WTC11 (cell line): Measurements from ENCODE around the gene DNAJC18. TPM values are rescaled to one million over a fixed set of nuclear protein-coding genes. Genes with fewer than 3 reads are reported as not detected.

Experiments
- ATAC-seq: fragments of 200-7000 bp; cut with Tn5 transposase; 2 replicates; pipeline ENCODE4 v1.10.0; 2021; ENCODE audit warnings: mild to moderate bottlenecking, moderate library complexity
- CTCF ChIA-PET: fragments of 300-600 bp; sonication (Branson Sonifier 250); formaldehyde crosslinking; loops from one replicate; lab custom pipeline; 2021; ENCODE audit warnings: antibody characterized with exemption; lab: Charles Lee
- POLR2A ChIA-PET: fragments of 350-600 bp; sonication (Branson Sonifier 250); formaldehyde crosslinking; loops from one replicate; lab custom pipeline; 2021; ENCODE audit warnings: antibody characterized with exemption; lab: Charles Lee
- DNase-seq: peaks from one replicate; pipeline ENCODE4 v3.0.0; 2021; ENCODE audit warnings: low spot score
- H3K27ac Mint-ChIP-seq: 2 replicates; pipeline ENCODE4 v1.8.0; 2021; ENCODE audit warnings: mixed read lengths
- H3K27me3 Mint-ChIP-seq: 2 replicates; pipeline ENCODE4 v1.8.0; 2021; ENCODE audit warnings: low read depth, mild to moderate bottlenecking, moderate library complexity, mixed read lengths
- H3K36me3 Mint-ChIP-seq: 2 replicates; pipeline ENCODE4 v1.8.0; 2021; ENCODE audit warnings: mixed read lengths
- H3K4me1 Mint-ChIP-seq: 2 replicates; pipeline ENCODE4 v1.8.0; 2022; ENCODE audit warnings: mixed read lengths
- H3K4me3 Mint-ChIP-seq: 2 replicates; pipeline ENCODE4 v1.8.0; 2021; ENCODE audit warnings: mild to moderate bottlenecking, moderate library complexity, mixed read lengths
- H3K9me3 Mint-ChIP-seq: 2 replicates; pipeline ENCODE4 v1.8.0; 2021; ENCODE audit warnings: mixed read lengths
- ATF1 ChIP-seq: sonication (generic); formaldehyde crosslinking; IDR thresholded peaks from 2 replicates; pipeline ENCODE4 v1.8.1; 2023; ENCODE audit warnings: mild to moderate bottlenecking, moderate library complexity, missing genetic modification reagents
- CREM ChIP-seq: sonication (generic); formaldehyde crosslinking; IDR thresholded peaks from 2 replicates; pipeline ENCODE4 v1.8.1; 2022; ENCODE audit warnings: mild to moderate bottlenecking, missing genetic modification reagents, moderate library complexity
- ELF4 ChIP-seq: sonication (generic); formaldehyde crosslinking; IDR thresholded peaks from 2 replicates; pipeline ENCODE4 v1.8.1; 2022; ENCODE audit warnings: low read depth, mild to moderate bottlenecking, moderate library complexity, missing genetic modification reagents
- ETV6 ChIP-seq: sonication (generic); formaldehyde crosslinking; IDR thresholded peaks from 2 replicates; pipeline ENCODE4 v1.8.1; 2022; ENCODE audit warnings: mild to moderate bottlenecking, missing genetic modification reagents
- GABPB1 ChIP-seq: sonication (generic); formaldehyde crosslinking; IDR thresholded peaks from 2 replicates; pipeline ENCODE4 v1.8.1; 2023; ENCODE audit warnings: mild to moderate bottlenecking, missing genetic modification reagents
- GRHL2 ChIP-seq: fragments of 250-450 bp; sonication (Bioruptor Pico); IDR thresholded peaks from 2 replicates; pipeline ENCODE4 v1.8.0; 2022; ENCODE audit warnings: mild to moderate bottlenecking, moderate library complexity; ENCODE audit not compliant: insufficient replicate concordance, severe bottlenecking
- NR3C1 ChIP-seq: sonication (generic); formaldehyde crosslinking; conservative IDR thresholded peaks from 2 replicates; pipeline ENCODE4 v1.8.1; 2023; ENCODE audit warnings: low read depth, mild to moderate bottlenecking, missing genetic modification reagents
- TEAD1 ChIP-seq: sonication (generic); formaldehyde crosslinking; IDR thresholded peaks from 2 replicates; pipeline ENCODE4 v1.8.0; 2022; ENCODE audit warnings: mild to moderate bottlenecking, missing genetic modification reagents
- ZNF396 ChIP-seq: fragments of 250-450 bp; sonication (Bioruptor Pico); IDR thresholded peaks from 2 replicates; pipeline ENCODE4 v1.8.0; 2021; ENCODE audit warnings: mild to moderate bottlenecking, moderate library complexity, borderline replicate concordance
- total RNA-seq: library from RNA; stranded (reverse); gene quantifications from 3 replicates; pipeline ENCODE4 v1.2.3, GENCODE V29; 2021
- TF ChIP-seq, protein P1 (sequence below): sonication (generic); formaldehyde crosslinking; IDR thresholded peaks from 2 replicates; pipeline ENCODE4 v1.8.0; 2023; ENCODE audit warnings: missing genetic modification reagents, mild to moderate bottlenecking, borderline replicate concordance
- TF ChIP-seq, protein P2 (sequence below): sonication (generic); formaldehyde crosslinking; IDR thresholded peaks from 2 replicates; pipeline ENCODE4 v1.8.1; 2023; ENCODE audit warnings: mild to moderate bottlenecking, missing genetic modification reagents, moderate library complexity
- TF ChIP-seq, protein P3 (sequence below): sonication (generic); formaldehyde crosslinking; IDR thresholded peaks from 2 replicates; pipeline ENCODE4 v1.8.1; 2023; ENCODE audit warnings: mild to moderate bottlenecking, missing genetic modification reagents
- TF ChIP-seq, protein P4 (sequence below): fragments of 250-450 bp; sonication (Bioruptor Pico); IDR thresholded peaks from 2 replicates; pipeline ENCODE4 v1.9.0; 2021; ENCODE audit warnings: mild to moderate bottlenecking
- TF ChIP-seq, protein P5 (sequence below): fragments of 200-600 bp; IDR thresholded peaks from 2 replicates; pipeline ENCODE4 v1.8.0; 2022; ENCODE audit warnings: antibody characterized with exemption

Gene DNAJC18
- total RNA-seq, 1 experiment from 2014 or later: 23.7 TPM

DNA sequence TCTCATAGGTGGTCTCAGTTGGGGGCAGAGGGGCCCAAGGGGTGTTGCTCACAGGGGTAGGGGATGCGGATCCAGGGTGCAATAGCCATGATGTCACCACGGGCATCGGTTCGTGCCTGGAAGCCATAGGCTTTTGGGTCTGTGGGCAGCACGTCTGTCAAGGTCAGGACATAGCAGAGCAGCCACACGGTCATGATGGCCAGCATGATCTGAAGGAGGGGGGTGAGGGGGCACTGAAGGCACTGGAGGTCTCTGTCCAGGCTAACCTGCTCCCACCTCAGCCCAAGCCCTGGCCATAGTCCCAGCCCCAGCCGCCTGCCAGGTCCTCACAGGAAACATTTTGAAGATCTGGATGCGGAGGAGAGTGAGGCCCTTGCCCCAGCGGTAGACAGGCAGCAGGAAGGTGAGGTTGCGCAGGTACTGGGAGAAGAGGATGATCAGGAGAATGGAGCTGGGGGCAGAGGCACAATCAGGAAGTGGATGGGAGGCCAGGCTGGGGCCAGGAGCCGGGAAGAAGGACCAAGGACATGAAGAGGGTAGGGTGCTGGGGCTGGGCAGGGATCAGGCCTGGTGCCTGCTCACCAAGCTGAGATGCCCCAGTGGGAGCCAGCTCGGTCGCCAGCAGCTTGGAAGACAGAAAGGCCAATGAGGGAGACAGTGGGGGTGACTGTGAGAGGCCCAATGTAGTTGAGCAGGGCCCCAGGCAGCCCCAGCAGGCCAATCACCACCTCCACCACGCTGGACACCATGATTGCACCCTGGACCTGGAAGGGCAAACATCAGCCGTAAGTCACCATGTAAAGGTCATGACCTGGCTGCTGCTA, 59.5 kb downstream of the DNAJC18 start (continued):
- TF ChIP-seq ELF4: no peak
- TF ChIP-seq GRHL2 (CRISPR knock-in tag): no peak
- TF ChIP-seq, protein P1, sequence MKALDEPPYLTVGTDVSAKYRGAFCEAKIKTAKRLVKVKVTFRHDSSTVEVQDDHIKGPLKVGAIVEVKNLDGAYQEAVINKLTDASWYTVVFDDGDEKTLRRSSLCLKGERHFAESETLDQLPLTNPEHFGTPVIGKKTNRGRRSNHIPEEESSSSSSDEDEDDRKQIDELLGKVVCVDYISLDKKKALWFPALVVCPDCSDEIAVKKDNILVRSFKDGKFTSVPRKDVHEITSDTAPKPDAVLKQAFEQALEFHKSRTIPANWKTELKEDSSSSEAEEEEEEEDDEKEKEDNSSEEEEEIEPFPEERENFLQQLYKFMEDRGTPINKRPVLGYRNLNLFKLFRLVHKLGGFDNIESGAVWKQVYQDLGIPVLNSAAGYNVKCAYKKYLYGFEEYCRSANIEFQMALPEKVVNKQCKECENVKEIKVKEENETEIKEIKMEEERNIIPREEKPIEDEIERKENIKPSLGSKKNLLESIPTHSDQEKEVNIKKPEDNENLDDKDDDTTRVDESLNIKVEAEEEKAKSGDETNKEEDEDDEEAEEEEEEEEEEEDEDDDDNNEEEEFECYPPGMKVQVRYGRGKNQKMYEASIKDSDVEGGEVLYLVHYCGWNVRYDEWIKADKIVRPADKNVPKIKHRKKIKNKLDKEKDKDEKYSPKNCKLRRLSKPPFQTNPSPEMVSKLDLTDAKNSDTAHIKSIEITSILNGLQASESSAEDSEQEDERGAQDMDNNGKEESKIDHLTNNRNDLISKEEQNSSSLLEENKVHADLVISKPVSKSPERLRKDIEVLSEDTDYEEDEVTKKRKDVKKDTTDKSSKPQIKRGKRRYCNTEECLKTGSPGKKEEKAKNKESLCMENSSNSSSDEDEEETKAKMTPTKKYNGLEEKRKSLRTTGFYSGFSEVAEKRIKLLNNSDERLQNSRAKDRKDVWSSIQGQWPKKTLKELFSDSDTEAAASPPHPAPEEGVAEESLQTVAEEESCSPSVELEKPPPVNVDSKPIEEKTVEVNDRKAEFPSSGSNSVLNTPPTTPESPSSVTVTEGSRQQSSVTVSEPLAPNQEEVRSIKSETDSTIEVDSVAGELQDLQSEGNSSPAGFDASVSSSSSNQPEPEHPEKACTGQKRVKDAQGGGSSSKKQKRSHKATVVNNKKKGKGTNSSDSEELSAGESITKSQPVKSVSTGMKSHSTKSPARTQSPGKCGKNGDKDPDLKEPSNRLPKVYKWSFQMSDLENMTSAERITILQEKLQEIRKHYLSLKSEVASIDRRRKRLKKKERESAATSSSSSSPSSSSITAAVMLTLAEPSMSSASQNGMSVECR (CRISPR knock-in tag): no peak
- TF ChIP-seq, protein P2, sequence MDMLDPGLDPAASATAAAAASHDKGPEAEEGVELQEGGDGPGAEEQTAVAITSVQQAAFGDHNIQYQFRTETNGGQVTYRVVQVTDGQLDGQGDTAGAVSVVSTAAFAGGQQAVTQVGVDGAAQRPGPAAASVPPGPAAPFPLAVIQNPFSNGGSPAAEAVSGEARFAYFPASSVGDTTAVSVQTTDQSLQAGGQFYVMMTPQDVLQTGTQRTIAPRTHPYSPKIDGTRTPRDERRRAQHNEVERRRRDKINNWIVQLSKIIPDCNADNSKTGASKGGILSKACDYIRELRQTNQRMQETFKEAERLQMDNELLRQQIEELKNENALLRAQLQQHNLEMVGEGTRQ (CRISPR knock-in tag): no peak
- TF ChIP-seq, protein P3, sequence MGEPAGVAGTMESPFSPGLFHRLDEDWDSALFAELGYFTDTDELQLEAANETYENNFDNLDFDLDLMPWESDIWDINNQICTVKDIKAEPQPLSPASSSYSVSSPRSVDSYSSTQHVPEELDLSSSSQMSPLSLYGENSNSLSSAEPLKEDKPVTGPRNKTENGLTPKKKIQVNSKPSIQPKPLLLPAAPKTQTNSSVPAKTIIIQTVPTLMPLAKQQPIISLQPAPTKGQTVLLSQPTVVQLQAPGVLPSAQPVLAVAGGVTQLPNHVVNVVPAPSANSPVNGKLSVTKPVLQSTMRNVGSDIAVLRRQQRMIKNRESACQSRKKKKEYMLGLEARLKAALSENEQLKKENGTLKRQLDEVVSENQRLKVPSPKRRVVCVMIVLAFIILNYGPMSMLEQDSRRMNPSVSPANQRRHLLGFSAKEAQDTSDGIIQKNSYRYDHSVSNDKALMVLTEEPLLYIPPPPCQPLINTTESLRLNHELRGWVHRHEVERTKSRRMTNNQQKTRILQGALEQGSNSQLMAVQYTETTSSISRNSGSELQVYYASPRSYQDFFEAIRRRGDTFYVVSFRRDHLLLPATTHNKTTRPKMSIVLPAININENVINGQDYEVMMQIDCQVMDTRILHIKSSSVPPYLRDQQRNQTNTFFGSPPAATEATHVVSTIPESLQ (CRISPR knock-in tag): no peak
- no peak for TF ChIP-seq ATF1 (CRISPR knock-in tag)
- no peak for TF ChIP-seq ETV6 (CRISPR knock-in tag)

DNA sequence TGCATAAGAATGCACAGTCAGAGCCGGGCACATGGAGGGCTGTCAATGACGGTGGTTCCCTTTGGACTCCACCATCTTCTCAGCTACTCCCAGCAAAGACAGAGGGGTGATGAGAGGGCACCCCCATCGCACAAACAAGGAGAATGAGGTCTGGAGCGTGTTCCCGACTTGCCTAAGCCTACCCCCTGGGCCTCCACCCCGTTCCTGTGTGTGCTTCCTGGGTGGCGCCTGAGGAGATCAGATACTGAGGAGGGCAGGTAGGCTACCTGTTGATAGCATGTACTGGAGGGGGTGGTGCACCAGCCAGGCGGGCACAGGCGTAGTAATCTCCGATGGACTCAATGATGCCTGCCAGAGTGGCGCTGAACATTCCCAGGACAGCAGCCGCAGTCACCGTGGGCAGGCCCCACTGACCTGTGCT, 60.4 kb downstream of the DNAJC18 start:
- DNase-seq: no peak
- H3K4me3 Mint-ChIP-seq: no peak overlapping the region
- CTCF ChIA-PET: interaction anchor here (1.5 kb wide), 1 partner anchor 23 kb away, joined by 4 read pairs; no protein-coding TSS in a partner anchor
- TF ChIP-seq NR3C1 (CRISPR knock-in tag): no peak
- TF ChIP-seq ZNF396 (CRISPR knock-in tag): no peak
- TF ChIP-seq, protein P4, sequence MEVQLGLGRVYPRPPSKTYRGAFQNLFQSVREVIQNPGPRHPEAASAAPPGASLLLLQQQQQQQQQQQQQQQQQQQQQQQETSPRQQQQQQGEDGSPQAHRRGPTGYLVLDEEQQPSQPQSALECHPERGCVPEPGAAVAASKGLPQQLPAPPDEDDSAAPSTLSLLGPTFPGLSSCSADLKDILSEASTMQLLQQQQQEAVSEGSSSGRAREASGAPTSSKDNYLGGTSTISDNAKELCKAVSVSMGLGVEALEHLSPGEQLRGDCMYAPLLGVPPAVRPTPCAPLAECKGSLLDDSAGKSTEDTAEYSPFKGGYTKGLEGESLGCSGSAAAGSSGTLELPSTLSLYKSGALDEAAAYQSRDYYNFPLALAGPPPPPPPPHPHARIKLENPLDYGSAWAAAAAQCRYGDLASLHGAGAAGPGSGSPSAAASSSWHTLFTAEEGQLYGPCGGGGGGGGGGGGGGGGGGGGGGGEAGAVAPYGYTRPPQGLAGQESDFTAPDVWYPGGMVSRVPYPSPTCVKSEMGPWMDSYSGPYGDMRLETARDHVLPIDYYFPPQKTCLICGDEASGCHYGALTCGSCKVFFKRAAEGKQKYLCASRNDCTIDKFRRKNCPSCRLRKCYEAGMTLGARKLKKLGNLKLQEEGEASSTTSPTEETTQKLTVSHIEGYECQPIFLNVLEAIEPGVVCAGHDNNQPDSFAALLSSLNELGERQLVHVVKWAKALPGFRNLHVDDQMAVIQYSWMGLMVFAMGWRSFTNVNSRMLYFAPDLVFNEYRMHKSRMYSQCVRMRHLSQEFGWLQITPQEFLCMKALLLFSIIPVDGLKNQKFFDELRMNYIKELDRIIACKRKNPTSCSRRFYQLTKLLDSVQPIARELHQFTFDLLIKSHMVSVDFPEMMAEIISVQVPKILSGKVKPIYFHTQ (CRISPR knock-in tag): no peak
- no peak for TF ChIP-seq GABPB1 (CRISPR knock-in tag)
- TF ChIP-seq TEAD1: no peak
- TF ChIP-seq CREM (CRISPR knock-in tag): no peak
- TF ChIP-seq, protein P5, sequence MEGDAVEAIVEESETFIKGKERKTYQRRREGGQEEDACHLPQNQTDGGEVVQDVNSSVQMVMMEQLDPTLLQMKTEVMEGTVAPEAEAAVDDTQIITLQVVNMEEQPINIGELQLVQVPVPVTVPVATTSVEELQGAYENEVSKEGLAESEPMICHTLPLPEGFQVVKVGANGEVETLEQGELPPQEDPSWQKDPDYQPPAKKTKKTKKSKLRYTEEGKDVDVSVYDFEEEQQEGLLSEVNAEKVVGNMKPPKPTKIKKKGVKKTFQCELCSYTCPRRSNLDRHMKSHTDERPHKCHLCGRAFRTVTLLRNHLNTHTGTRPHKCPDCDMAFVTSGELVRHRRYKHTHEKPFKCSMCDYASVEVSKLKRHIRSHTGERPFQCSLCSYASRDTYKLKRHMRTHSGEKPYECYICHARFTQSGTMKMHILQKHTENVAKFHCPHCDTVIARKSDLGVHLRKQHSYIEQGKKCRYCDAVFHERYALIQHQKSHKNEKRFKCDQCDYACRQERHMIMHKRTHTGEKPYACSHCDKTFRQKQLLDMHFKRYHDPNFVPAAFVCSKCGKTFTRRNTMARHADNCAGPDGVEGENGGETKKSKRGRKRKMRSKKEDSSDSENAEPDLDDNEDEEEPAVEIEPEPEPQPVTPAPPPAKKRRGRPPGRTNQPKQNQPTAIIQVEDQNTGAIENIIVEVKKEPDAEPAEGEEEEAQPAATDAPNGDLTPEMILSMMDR: no peak
- POLR2A ChIA-PET: interaction anchor here (0.6 kb wide), 1 partner anchor 27 kb away, joined by 3 read pairs; no protein-coding TSS in a partner anchor
- no peaks in the 10 kb centered on the region for H3K9me3 Mint-ChIP-seq
- H3K27ac Mint-ChIP-seq: peak overlapping the region; percentile 76
- H3K27me3 Mint-ChIP-seq: no peaks in the 10 kb centered on the region
- peaks cover 15% of the 10 kb centered on the region for H3K4me1 Mint-ChIP-seq
- no peak for ATAC-seq
- peaks cover 4% of the 10 kb centered on the region for H3K36me3 Mint-ChIP-seq
